Measurements from ENCODE around the gene PTPRK.

DNA sequence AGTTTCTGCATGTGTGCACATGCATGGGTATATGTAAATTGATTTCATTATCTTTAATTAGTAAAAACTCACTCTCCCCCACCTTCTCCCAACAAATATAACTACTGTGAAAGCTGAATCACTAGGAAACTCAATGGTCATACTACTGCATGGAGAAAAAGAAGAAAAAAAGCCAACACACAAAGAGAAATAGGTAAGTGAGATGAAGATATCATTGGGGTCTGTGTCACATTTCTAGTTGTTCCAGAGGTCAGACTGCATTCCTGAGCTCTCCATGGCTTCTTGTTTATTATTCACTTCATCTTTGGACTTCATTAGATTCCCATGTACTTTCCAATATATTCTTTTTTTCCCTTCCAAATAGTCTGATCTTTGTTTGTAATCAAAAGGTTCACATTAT lies 98.2 kb downstream of the PTPRK start:
- TF ChIP-seq, protein P1, sequence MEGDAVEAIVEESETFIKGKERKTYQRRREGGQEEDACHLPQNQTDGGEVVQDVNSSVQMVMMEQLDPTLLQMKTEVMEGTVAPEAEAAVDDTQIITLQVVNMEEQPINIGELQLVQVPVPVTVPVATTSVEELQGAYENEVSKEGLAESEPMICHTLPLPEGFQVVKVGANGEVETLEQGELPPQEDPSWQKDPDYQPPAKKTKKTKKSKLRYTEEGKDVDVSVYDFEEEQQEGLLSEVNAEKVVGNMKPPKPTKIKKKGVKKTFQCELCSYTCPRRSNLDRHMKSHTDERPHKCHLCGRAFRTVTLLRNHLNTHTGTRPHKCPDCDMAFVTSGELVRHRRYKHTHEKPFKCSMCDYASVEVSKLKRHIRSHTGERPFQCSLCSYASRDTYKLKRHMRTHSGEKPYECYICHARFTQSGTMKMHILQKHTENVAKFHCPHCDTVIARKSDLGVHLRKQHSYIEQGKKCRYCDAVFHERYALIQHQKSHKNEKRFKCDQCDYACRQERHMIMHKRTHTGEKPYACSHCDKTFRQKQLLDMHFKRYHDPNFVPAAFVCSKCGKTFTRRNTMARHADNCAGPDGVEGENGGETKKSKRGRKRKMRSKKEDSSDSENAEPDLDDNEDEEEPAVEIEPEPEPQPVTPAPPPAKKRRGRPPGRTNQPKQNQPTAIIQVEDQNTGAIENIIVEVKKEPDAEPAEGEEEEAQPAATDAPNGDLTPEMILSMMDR (IDR thresholded peaks at IDR 0.05), result no peak
- TF ChIP-seq POLR2A (IDR thresholded peaks at IDR 0.05), result no peak

All from lower leg skin (tissue), 3 donors.